Inflammatory macrophage treated with lipopolysaccharide for 4 hours (primary cell): ENCODE measurements around the gene PRKD1.

Experiments
- DNase-seq: peaks from one replicate; pipeline ENCODE4 v3.0.0-alpha.2; 2020

The PRKD1 gene

DNA sequence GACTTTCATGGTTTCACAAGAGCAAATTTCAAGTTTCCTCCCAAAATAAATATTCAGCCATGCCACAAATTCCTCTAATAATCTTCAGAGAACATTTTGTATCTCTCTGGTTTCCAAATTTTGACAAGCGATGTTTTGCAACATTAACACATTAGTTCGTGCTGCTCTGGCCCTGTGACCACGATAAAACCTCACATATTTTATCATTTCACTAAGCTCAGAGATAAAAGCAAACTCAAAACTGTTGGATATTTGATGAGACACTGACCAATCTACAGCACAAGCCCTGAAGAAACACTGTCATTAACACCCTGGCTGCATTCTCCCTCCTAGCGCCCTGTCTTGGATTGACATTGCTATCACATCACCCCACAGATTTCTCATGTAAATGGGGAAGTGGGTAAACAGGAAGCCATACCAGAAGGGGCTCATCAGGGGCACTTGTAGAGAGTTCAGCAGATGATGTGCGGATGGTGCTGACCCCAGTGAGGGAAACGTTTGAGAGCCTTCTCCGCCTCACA is 264.3 kb downstream of the PRKD1 start:
- DNase-seq, result no peak

DNA sequence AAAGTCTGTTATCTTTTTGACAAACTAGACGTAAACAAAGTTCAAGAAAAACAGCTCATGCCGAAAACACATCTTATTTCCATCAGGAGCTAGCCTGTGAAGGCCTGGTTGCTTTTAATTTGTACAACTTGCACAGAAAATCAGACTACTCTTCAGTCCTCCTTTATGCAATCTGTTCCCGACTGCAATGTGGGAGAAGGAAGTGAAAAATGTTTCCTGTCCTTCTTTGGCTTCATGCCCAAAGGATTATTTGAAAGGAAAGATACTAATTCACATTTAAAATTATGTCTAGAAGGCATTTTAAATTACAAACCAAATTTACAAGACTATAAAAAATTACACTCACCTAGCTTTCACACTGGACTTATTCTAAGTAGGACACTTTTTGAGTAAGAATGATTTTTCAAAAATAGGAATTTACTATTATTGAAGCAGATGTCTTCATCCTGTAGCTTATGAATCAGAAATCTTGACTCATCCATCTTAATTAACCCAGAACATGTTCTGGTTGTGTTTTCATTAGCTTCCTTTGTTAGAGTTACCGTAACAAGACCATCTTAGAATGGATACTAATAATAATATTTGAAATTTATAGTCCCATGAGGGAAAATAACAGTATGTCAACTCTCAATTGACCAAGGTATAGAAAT is 272.6 kb downstream of the PRKD1 start:
- no peak for DNase-seq

GRCh38 chr14:29653303-29653702 is 274.3 kb downstream of the PRKD1 start:
- DNase-seq, result no peak

- no peak for DNase-seq
These were observed 275.1 kb downstream of the PRKD1 start for GRCh38 chr14:29652571-29652970.

GRCh38 chr14:29650554-29651269 is 276.9 kb downstream of the PRKD1 start:
- DNase-seq, result no peak

GRCh38 chr14:29649170-29649569 is 278.5 kb downstream of the PRKD1 start:
- no peak for DNase-seq

DNA sequence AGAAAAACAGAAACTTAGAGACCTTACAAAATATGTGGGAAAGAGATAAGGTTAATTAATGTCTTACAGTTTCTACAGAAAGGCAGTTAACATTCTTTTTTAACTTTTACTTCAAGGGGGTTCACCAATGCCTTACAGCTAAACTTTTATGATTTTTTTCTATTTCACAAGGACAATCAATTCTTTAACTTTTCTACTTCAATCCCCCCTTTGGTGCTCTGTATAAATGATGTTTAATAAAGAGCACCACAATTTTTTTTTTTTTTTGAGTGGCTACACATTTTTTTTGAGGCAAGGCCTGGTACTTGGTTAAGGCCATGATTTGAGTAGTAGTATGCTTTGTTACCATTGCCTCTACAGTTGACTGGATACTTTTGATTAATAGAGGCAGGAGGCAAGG is 279.6 kb downstream of the PRKD1 start:
- DNase-seq, result no peak

- no peak for DNase-seq
These were observed 282.5 kb downstream of the PRKD1 start for GRCh38 chr14:29645117-29645516.

- no peak for DNase-seq
These were observed 284.0 kb downstream of the PRKD1 start for GRCh38 chr14:29643433-29644211.

DNA sequence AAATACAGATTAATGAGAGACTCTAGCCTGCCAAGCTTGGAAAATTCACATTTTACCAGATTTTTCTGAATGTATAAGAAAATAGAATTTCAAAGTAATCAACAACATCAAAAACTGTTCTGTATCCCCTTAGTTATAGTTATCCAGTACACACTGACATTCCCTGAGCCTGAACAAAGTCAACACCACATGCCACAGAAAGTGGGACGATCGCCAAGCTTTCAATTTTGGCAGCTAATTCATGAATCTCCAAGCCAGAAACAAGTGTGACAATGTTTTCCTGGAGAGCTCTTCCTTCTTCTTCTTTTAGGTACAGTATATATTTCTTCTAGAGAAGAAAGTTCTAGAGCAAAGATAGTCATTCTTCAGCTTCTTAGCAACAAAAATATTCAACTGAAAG is 290.2 kb downstream of the PRKD1 start:
- DNase-seq, result no peak

DNA sequence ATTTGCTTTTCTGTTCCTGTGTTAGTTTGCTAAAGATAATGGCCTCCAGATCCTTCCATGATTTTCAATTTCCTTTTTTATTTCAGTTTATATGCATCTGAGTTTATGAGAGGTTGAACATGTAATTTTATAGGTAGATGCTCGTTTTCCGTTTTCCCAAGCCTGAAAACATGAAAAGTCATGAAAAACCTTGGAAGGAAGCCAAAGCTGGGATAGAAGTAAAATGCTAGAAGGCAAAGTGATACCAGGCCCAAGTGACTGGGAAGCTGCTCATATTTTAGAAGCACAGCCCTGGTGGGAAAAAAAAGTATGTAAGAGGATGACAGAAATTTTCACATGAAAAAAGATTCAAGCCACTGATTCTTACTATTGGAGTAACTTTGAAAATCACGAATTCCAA is 290.8 kb downstream of the PRKD1 start:
- DNase-seq, result no peak

DNA sequence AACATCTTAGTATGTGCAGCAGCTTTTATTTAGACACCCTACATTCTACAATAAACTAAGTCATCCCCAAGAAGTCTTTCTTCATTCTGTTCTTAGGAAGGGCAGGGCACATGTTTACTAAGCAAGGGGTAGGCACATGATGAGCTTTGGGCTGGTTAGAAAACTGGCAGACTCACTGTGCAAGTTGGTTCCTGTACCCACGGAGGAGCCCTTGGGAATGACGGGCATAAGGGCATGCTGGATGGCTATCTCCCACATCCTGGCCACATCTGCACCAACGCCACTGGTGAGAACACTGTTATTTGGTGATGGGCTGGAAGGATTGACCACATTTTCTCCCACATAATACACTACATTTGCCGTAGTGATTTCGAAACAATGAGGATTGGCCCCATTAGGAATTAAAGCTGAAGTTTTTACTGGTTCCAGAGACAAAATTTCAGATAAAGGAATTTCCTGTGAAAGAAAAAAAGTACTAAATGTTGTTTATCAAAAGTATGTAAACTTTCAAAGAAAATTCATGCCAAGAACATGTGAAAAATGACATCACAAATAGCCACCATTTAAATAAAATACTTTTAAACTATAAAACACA is 297.0 kb downstream of the PRKD1 start:
- no peak for DNase-seq

GRCh38 chr14:29629839-29630238 is 297.8 kb downstream of the PRKD1 start:
- DNase-seq, result no peak

DNA sequence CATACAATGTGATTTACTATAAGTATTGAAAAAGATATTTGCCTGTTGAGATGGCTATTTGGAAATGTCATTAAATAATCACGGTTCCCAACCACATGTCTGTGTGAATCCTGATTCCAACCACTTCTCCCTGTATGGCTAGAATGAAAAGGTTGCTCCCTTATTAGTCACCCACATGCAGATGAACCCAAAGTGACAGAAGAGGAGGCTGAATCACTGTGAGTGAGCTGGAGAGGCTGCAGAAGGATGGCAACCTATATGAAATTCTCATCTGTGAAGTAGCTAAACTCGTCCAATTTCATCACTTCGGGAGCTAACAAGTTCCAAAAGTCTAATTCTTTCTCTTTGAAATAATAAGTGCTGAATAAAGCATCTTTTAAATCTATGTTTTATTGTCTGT is 300.5 kb downstream of the PRKD1 start:
- DNase-seq, result no peak

DNA sequence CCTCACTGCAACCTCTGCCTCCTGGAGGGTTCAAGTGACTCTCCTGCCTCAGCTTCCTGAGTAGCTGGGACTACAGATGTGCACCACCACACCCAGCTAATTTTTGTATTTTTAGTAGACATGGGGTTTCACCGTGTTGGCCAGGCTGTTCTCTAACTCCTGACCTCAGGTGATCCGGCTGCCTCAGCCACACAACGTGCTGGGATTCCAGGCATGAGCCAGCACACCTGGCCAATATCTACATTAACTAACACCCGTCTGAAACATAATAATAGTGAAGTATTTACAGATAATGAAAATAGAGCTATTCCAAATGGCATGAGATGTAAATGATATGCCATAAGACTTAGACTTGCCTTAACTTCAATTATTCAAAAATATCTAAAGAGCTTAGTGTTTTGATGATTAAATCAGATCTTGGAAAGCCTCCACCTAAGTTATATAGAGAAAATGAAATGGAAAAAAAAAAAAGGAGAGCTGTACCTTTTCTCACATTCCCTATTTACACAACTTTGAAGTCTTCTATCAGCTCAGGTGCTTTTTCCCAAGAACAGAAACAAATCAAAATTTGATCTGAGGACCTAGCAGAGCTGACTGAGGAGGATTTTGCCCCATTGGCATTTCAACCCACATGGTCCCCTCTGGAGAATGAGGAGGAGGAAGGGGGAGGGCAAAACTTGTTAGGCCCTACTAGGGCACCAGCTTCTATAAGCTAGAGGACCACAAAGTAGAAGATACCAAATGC is 309.2 kb downstream of the PRKD1 start:
- DNase-seq, result no peak

- no peak for DNase-seq
These were observed 310.7 kb downstream of the PRKD1 start for GRCh38 chr14:29616922-29617321.

DNA sequence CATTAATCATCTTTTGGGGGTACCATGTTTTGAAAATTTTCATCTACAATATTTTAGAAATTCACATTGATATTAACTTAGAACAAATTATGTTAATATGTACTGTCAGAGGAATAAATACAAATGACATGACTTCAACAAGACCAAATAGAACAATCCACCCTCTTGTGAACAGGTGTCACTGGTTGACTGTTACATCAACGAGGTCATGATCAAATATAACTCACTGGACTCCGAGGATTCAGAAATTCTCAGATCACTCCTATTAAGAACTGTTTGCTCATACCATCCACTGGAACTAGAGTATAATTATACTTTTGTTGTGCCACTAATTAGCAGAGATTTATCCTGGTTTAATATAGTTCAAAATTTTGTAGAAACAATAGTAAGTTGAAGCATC is 318.8 kb downstream of the PRKD1 start:
- DNase-seq, result no peak

- DNase-seq, result no peak
These were observed 320.5 kb downstream of the PRKD1 start for GRCh38 chr14:29607169-29607568.

DNA sequence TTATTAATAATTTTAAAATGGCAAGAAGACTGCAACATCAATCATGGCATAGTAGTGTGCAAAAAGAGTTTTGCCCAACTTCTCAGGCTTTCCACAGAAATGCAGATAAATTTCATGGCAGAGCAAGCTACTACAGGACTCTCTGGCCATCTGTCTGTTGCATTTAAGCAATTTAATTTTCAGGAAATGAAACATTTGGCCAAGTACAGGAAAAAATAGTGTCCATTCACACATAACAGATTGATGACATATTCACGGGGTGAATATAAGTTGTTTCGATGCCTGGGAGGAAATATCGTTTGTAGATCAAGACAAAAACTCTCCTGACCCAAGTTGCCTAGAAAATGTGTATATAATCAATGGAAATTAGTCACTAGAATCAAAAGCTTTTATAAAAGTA is 324.0 kb downstream of the PRKD1 start:
- no peak for DNase-seq

DNA sequence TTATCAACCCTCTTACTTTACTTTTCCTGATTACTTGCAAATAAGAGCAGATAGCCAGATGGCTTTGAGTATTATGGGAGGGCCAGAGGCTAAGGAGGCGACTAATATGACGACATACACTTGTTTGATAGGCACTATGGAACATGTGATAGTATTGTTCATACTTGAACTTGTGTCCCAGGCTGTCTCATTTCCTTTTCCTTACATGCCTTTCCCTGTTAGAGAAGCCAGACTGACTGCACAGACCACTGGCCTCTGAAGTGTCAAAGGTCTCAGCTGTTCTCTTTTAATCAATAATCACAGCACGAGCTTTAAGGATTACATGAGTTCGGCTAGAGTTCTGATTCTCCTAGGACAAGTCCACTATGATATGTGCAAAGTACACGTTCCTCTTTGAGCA is 326.0 kb downstream of the PRKD1 start:
- DNase-seq, result no peak

GRCh38 chr14:29587761-29588470 is 339.7 kb downstream of the PRKD1 start:
- no peak for DNase-seq

- no peak for DNase-seq
These were observed 340.6 kb downstream of the PRKD1 start for GRCh38 chr14:29587046-29587445.
